Measurements from ENCODE around the gene RGL4.
"Not testable (repeated sequence)": the region's sequence is repeated elsewhere in the genome, so short reads cannot be mapped to it uniquely, and the experiment has no call there.

- TF ChIP-seq JUNB (IDR thresholded peaks at IDR 0.05; ENCODE audit: unreplicated experiment); CTCF (conservative IDR thresholded peaks at IDR 0.05; ENCODE audit: low read depth in 2 of 2); EZH2phosphoT487 (IDR thresholded peaks at IDR 0.05; ENCODE audit: unreplicated experiment); EZH2 (IDR thresholded peaks at IDR 0.05; ENCODE audit: low read depth, unreplicated experiment): not testable (repeated sequence)
- TF ChIP-seq, protein P1, sequence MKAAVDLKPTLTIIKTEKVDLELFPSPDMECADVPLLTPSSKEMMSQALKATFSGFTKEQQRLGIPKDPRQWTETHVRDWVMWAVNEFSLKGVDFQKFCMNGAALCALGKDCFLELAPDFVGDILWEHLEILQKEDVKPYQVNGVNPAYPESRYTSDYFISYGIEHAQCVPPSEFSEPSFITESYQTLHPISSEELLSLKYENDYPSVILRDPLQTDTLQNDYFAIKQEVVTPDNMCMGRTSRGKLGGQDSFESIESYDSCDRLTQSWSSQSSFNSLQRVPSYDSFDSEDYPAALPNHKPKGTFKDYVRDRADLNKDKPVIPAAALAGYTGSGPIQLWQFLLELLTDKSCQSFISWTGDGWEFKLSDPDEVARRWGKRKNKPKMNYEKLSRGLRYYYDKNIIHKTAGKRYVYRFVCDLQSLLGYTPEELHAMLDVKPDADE (IDR thresholded peaks at IDR 0.05), result not testable (repeated sequence)
- TF ChIP-seq, protein P2, sequence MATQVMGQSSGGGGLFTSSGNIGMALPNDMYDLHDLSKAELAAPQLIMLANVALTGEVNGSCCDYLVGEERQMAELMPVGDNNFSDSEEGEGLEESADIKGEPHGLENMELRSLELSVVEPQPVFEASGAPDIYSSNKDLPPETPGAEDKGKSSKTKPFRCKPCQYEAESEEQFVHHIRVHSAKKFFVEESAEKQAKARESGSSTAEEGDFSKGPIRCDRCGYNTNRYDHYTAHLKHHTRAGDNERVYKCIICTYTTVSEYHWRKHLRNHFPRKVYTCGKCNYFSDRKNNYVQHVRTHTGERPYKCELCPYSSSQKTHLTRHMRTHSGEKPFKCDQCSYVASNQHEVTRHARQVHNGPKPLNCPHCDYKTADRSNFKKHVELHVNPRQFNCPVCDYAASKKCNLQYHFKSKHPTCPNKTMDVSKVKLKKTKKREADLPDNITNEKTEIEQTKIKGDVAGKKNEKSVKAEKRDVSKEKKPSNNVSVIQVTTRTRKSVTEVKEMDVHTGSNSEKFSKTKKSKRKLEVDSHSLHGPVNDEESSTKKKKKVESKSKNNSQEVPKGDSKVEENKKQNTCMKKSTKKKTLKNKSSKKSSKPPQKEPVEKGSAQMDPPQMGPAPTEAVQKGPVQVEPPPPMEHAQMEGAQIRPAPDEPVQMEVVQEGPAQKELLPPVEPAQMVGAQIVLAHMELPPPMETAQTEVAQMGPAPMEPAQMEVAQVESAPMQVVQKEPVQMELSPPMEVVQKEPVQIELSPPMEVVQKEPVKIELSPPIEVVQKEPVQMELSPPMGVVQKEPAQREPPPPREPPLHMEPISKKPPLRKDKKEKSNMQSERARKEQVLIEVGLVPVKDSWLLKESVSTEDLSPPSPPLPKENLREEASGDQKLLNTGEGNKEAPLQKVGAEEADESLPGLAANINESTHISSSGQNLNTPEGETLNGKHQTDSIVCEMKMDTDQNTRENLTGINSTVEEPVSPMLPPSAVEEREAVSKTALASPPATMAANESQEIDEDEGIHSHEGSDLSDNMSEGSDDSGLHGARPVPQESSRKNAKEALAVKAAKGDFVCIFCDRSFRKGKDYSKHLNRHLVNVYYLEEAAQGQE (IDR thresholded peaks at IDR 0.05; ENCODE audit: unreplicated experiment), result not testable (repeated sequence)
Observed at GRCh38 chr22:23671387-23671786, 19.4 kb upstream of the RGL4 start.

All from GM23338 (cell line).